ENCODE measurements around the gene YPEL1.

YPEL1 gene, protein sequence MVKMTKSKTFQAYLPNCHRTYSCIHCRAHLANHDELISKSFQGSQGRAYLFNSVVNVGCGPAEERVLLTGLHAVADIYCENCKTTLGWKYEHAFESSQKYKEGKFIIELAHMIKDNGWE

GRCh38 chr22:21735200-21736083 lies at the start of gene YPEL1:
Gene YPEL1, minus strand, starts transcription at chr22:21735794. Its CDS starts 25,050 bp downstream, at chr22:21710744.
- peak; percentile 96 to 98 for ATAC-seq

DNA sequence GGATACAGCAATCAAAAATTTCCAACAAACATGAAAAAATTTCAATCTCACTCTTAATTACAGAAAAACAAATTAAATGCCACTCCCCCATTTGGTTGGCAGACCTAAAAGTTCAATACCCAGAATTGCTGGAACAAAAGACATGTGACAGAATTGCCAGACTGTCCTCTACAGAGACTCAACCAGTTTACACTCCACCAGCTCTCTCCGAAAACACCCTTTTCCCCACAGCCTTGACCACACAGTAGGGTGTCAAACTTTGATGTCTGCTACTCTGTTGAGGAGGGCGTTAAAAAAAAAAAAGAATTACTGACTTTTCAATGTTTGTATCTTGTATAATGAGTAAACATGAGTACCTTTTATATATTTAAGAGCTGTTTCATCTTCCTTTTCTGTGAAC lies 44.7 kb upstream of the YPEL1 start:
- ATAC-seq, result no peak

DNA sequence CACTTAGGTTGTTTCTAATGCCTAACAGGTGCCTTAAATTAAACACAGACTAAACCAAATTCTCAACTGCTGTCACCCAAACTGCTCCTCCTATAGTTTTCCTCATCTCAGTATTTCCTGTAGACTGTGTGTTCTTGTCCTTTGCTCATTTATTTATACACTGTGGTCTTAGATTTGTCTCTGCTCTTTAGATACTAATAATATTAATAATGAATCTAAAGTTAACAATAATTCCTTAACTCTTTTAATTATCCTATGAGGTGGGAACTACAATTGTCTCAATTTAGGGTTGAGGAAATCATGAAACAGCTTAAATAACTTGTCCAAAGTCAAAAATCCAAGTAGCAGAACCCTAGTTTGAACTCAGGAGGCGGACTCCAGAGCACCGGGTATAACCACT lies 43.9 kb upstream of the YPEL1 start:
- ATAC-seq, result no peak

DNA sequence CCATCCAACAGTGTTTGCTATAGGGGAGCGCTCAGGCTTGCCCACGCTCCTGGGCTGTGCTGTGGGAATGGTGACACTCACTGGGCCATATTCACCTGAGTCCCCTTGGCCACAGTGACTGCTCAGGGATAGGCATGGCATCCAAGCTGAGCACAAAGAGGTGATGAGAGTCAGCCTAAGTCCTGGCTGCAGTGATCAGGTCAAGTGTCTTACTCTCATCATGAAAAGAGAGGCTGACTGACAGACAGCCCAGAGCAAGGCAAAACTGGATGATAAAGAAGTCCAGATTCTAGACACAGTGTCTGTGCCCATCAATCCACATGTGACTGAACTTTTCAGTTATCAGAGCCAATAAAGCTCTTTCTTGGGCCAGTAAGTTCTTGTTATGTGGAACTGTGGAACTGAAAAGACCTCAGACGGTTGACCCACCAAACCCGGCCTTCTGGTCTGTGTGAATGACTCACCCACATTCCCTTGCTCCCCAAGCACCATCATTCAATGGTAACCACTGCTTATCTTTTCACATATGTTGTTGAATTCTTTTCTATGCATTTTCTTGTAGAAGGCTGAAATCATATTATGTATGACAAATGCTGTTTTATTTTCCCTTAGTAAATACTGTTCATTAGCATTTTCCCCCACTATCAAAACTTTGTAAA lies 43.2 kb upstream of the YPEL1 start:
- no peak for ATAC-seq

DNA sequence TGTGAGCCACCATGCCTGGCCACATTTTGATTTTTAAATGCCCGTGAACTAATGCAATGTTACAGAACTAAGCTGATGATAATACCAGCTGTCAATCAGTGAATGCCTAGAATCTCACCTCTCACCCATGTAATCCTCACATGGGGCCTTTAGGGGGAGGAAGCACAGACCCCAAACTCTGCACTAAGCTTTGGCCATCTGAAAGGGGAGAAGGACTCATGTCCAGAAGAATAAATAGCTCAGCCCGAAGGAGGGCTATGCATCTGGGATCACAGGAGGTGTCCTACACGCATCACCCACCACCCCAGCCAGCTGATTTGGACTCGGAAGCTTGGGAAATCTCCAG lies 36.0 kb upstream of the YPEL1 start:
- no peak for ATAC-seq

DNA sequence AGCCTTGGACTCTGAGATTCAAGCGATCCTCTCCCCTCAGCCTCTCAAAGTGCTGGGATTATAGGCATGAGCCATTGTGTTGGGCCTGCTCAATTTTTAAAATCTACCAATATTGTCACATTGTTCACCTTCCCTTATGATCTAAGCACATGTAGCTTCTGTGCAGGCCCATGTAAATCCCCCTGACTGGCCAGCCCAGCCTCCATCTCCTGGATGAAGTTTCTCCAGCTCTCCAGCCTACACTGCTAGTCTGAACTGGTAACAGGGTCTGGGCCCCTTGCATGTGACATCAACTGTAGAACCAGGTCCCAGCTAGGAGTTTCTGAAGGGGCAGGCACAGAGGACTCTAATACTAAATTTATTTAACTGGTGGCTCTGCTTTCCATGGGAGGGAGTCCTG lies 32.8 kb upstream of the YPEL1 start:
- ATAC-seq, result no peak

DNA sequence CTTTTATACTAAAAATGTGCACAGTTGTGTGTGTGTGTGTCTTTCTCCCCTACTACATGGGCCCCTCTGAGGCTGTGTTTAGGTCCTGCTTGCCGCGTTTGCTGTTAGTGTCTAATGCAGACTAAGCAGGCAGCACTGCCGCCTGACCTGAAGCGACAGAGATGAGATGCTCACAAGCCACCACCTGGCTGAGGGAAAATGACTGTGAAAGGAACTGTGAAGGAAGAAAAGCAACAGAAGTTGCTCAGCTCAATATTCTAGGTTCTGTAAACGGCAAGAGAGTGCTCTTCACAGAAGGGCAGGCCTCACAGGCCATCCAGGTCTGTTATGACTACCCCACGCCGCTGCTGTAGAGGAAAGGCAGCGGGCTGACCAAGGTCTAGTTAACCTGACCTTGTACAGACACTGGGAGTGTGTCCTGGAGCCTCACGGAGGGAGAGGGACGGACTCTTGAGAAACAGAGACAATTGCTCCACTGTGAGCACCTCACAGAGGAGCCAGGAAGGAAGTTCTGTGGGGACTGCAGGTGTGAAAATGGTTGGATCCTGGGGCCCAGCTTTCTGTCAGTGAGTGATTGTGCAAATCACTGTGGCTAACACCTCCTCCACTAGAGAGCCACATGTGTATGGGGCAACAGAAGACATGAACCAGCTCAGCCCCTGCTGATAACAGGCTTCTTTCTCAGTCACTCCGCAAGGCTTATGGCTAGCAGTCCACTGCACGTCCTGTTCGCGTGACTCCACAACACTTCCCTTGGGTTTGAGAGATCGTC lies 31.3 kb upstream of the YPEL1 start:
- ATAC-seq, result peak; percentile 71 to 77

GRCh38 chr22:21765909-21766529 lies 30.4 kb upstream of the YPEL1 start:
- no peak for ATAC-seq

DNA sequence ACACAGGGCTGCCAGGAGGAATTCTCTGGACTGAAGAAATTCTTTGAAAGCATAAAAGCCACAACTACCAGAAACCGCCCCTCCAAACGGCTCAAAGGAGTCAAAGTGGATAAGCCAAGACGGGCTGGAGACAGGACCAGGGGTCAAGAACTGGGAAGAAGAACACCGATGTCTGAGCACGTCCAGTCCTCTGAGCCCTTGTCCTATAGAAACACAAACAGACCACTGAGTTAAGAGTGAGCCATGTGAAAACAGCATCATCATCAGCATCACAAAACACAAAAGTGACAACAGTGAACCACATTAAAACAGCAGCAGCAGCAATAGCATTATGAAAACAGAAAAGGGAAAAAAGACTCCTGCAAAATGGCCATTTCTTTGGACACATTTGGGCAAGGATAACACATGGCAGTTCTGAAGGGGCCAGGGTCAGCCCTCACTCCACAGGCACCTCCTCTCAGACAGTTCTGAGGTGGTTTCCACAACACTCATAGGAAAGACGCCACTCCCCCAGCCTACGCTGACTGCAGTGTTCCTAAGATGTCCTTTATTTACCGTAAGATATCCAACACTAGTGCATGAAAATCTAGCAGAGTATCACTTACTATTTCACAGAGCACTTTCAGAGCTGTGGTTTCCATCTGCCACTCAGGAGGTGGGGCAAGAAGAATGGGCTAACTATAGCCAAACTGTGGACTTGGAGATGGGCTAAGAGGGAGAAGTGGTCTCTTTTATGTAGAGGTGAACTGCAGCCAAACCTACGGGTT lies 28.6 kb upstream of the YPEL1 start:
- no peak for ATAC-seq

DNA sequence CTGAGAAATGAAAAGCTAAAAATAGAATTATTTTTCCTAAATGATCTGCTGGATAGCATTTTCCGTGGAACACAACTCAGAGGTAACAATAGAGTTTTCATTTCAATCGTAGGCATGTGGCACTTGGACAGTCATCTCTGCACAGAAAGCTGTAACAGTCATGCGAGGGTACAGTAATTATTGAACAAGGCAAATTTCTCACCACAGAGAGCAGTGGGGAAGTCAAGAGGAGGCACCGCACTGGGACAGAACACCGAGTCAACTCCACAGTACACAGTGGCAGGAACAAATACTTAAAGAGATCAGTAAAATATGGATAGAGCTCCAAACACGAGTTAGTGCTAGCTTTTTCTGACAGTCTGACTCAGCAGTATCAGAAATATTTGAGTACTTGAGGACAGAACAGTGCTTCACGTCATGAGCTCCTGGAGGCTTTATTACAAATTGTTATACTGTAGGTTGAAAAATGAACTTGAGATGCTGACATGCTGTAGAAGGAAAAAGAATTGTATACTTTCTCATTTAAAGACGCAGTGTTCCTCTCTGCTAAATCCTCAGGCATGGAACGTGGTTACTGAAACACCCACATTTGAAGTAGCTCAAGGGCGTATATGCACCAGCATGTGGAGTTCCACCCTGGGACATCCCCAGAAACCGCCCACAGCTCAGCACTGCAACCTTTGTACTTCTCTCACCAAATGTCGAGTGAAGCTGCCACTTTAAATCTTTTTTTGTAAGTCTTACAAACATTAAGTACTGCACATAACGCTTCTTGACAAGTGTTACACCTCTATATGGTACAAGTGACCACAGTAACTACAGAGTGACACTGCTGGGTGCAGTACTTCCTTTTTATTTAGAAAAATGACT lies 27.4 kb upstream of the YPEL1 start:
- ATAC-seq, result peak; percentile 75 to 79

DNA sequence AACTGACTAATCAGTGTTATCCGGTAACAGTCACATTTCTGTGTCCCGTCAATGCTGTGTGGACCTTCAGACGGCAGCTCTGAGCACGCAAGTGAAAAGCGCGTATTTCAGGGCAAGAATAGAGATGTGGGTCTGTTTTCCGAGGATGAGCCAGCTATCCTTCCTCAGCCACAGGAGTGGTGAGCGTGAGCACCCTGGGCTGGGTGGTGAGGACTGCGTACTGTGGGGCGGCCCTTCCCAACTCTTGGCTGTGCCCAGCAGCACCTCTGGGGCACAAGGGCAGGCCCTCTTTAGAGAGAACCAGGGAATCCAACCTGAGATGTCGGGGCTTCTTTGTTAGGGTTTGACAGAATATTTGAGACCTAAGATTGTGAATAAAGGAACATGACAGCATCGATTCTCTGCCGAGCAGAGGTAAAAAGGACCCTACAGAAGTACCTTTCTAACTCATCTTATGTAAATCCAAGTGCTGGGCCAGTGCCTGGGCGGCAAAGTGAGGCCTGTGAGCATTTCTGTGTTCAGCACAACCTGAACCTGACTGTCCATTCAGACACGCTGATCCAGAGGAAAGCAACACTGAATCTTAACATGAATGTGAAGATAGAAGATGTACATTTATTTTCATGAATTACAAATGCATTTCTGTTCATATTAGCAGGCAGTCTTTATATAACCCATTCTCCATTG lies 26.5 kb upstream of the YPEL1 start:
- no peak for ATAC-seq

GRCh38 chr22:21761086-21761485 lies 25.5 kb upstream of the YPEL1 start:
- peak; percentile 38 to 75 for ATAC-seq

DNA sequence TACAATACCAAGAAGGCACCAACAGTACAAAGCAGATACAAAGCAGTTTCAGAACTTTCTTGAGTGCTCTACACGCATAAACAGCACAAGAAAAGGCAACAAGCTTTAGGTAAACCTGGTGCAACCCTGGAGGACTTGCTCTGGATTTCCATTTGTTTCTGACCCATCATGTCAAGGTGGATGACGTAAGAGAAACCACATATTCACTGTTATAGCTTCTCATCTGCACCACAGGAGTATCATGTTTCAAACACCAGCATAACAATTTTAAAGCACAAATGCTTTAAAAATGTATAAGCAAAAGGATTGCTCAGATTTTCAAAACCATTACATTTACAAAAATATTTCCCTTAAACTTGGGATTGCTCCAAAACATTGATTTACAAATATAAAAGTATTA lies 25.0 kb upstream of the YPEL1 start:
- no peak for ATAC-seq

GRCh38 chr22:21759646-21760376 lies 24.2 kb upstream of the YPEL1 start:
- no peak for ATAC-seq

DNA sequence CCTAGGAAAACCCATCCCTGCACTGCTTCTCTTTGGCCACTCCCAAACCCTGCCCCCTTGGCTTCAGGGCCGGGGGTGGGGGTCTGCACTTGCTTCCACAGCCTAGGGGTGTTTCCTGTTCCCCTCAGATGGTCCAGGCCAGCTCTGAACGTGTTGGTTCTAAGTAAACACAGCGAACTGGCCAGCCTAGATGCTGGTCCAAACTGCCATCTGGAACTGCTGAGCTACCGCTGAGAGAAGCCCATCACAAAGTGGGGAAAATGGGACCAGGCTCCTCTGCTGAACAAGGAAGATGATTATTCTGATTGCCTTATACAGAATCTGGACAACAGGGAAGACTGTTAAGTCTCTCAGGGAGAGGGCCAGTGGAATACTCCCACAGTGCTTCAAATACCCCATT lies 23.5 kb upstream of the YPEL1 start:
- no peak for ATAC-seq

DNA sequence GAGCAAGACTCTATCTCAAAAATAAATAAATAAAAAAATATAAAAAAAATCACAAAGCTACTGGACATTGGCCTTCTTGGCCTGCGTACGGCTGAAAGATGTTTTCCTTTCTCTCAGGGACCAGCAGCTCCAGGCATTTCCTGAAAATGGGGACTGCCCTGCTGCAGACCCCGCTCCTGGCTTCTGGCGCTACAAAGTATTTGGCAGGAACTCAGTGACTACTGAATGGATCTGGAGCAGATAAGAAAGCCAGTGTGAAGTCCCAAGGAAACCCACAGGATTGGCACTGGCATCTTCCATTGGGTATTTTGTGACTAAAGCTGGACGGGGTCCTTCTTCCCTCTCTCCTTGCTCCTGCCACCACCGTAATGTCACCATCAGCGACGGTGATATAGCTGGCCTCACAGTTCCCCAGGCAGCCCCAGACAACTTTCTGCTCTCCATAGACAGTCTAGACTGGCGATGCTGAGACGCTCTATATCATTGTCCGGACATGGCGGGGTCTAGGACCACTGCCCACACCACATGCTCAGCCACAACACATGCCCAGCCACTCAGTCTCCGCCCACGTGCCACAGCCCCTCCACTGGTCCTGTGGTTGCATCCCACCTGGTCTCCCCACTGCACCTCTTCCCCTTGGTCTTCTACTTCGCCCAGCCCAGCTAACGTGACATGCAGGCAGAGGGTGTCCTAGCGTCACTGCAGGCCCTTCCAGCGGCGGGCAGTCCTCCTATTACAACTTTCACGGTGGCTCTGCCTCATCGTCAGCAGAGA lies 22.7 kb upstream of the YPEL1 start:
- no peak for ATAC-seq

DNA sequence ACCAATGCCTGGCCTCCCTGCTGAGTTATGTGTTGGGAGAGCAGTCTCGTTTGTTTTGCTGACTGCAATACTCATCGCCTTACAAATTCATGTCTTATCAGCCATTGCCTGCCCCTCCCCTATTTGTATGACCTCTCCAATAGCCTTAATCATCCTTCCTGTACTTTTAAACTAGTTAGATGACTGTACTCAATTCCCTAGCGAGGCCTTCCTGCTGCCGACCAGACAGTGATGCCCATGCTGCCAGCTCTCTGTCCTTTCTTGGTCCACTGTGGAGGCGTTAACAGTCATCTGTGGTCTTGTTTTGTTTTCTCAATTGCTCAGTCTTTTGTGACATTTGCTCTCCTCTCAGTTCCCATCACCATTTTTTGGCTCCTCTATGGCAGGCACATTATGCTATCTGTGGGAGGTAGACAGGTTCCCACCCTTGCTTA lies 20.3 kb upstream of the YPEL1 start:
- peak; percentile 44 to 59 for ATAC-seq

- no peak for ATAC-seq
These were observed 18.9 kb upstream of the YPEL1 start for GRCh38 chr22:21754523-21754922.

All from activated CD4-positive, CD25-positive, alpha-beta regulatory T cell treated with anti-CD3 and anti-CD28 coated beads, Interleukin-2, amount 50 U/mL, for 24 hours (primary cell).